Loucy (cell line): ENCODE measurements around the gene SPINDOC.
"Not testable (repeated sequence)": the region's sequence is repeated elsewhere in the genome, so short reads cannot be mapped to it uniquely, and the experiment has no call there.

ENCODE experiments used
- H2AFZ ChIP-seq: fragments of 200-600 bp; sonication (generic); 2 replicates; pipeline ENCODE4 v1.6.0; 2016; ENCODE audit warnings: antibody characterized with exemption, mild to moderate bottlenecking, low read length, moderate library complexity
- H3F3A ChIP-seq: fragments of 200-600 bp; 2 replicates; pipeline ENCODE4 v1.6.0; 2016; ENCODE audit warnings: antibody characterized with exemption, low read depth, mild to moderate bottlenecking
- H3K27me3 ChIP-seq: fragments of 200-600 bp; sonication (generic); 2 replicates; pipeline ENCODE4 v1.6.1; 2014; ENCODE audit warnings: low read length, mild to moderate bottlenecking; ENCODE audit not compliant: insufficient read depth, poor library complexity, severe bottlenecking
- H3K36me3 ChIP-seq: fragments of 200-600 bp; sonication (generic); 2 replicates; pipeline ENCODE4 v1.6.1; 2016; ENCODE audit warnings: low read length; ENCODE audit not compliant: insufficient read depth
- H3K4me1 ChIP-seq: fragments of 200-600 bp; sonication (generic); 2 replicates; pipeline ENCODE4 v1.5.1; 2014; ENCODE audit warnings: low read length, mild to moderate bottlenecking; ENCODE audit not compliant: insufficient read depth, poor library complexity, severe bottlenecking
- H3K4me2 ChIP-seq: fragments of 200-600 bp; sonication (generic); 2 replicates; pipeline ENCODE4 v1.6.0; 2014; ENCODE audit warnings: antibody characterized with exemption, low read length, low read depth, mild to moderate bottlenecking; ENCODE audit not compliant: poor library complexity, severe bottlenecking
- H3K4me3 ChIP-seq: fragments of 200-600 bp; sonication (generic); 2 replicates; pipeline ENCODE4 v1.5.1; 2014; ENCODE audit warnings: low read length, mild to moderate bottlenecking, mixed read lengths; ENCODE audit not compliant: poor library complexity, severe bottlenecking
- H3K79me2 ChIP-seq: fragments of 200-600 bp; sonication (generic); 2 replicates; pipeline ENCODE4 v1.6.1; 2014; ENCODE audit warnings: low read length; ENCODE audit not compliant: insufficient read depth
- H3K9ac ChIP-seq: fragments of 200-600 bp; sonication (generic); 2 replicates; pipeline ENCODE4 v1.6.0; 2014; ENCODE audit warnings: mild to moderate bottlenecking, low read depth, low read length, moderate library complexity; ENCODE audit not compliant: poor library complexity, severe bottlenecking
- H3K9me2 ChIP-seq: fragments of 200-600 bp; sonication (generic); replicated peaks from 2 replicates; pipeline ENCODE4 v1.6.1; 2016; ENCODE audit warnings: low read depth, low read length, mixed read lengths
- H3K9me3 ChIP-seq: fragments of 200-600 bp; sonication (generic); 2 replicates; pipeline ENCODE4 v1.6.1; 2014; ENCODE audit warnings: mild to moderate bottlenecking, antibody characterized with exemption, low read length, low read depth; ENCODE audit not compliant: insufficient read depth
- H4K20me1 ChIP-seq: fragments of 200-600 bp; sonication (generic); 2 replicates; pipeline ENCODE4 v1.6.0; 2014; ENCODE audit warnings: antibody characterized with exemption, low read length, mild to moderate bottlenecking; ENCODE audit not compliant: insufficient read depth, poor library complexity, severe bottlenecking
- CTCF ChIP-seq: fragments of 200-600 bp; sonication (generic); conservative IDR thresholded peaks from 2 replicates; pipeline ENCODE4 v1.5.1; 2014; ENCODE audit warnings: mild to moderate bottlenecking, antibody characterized with exemption, low read length
- EZH2phosphoT487 ChIP-seq: fragments of 200-600 bp; IDR thresholded peaks from 2 replicates; pipeline ENCODE4 v1.6.1; 2018; ENCODE audit warnings: antibody characterized with exemption, mild to moderate bottlenecking, moderate library complexity, borderline replicate concordance

The SPINDOC gene

GRCh38 chr11:63802637-63803414 is 10.4 kb upstream of the SPINDOC start:
- Histone ChIP-seq H2AFZ (no peak overlapping the region), H3K27me3 (no peaks in the 10 kb centered on the region), H3K4me1 (no peaks in the 10 kb centered on the region), H3K36me3 (no peaks in the 10 kb centered on the region), H3K79me2 (no peaks in the 10 kb centered on the region), H3F3A (no peaks in the 10 kb centered on the region), H3K4me2 (no peak overlapping the region), H3K9ac (no peak overlapping the region), H3K9me3 (no peaks in the 10 kb centered on the region), H3K9me2 (no peaks in the 10 kb centered on the region), H4K20me1 (no peaks in the 10 kb centered on the region), H3K4me3 (no peak overlapping the region)
- TF ChIP-seq EZH2phosphoT487 (no peak), CTCF (no peak)

GRCh38 chr11:63804259-63804658 is 9.0 kb upstream of the SPINDOC start:
- Histone ChIP-seq H2AFZ (no peak overlapping the region), H3K9me2 (no peaks in the 10 kb centered on the region), H3K4me2 (no peak overlapping the region), H3F3A (no peaks in the 10 kb centered on the region), H3K4me1 (no peaks in the 10 kb centered on the region), H3K4me3 (no peak overlapping the region), H3K79me2 (no peaks in the 10 kb centered on the region), H3K9ac (no peak overlapping the region), H4K20me1 (no peaks in the 10 kb centered on the region), H3K9me3 (no peaks in the 10 kb centered on the region), H3K27me3 (no peaks in the 10 kb centered on the region), H3K36me3 (no peaks in the 10 kb centered on the region)
- no peak for TF ChIP-seq CTCF
- TF ChIP-seq EZH2phosphoT487 = no peak

GRCh38 chr11:63805844-63806415 is 7.3 kb upstream of the SPINDOC start:
- Histone ChIP-seq H3K4me1 (peaks cover 2% of the 10 kb centered on the region), H3K27me3 (no peaks in the 10 kb centered on the region), H3K9ac (no peak overlapping the region), H3K4me2 (no peak overlapping the region), H3K79me2 (no peaks in the 10 kb centered on the region), H3F3A (peaks cover 1% of the 10 kb centered on the region; the same call in 1 of the 2 replicates), H4K20me1 (no peaks in the 10 kb centered on the region), H3K9me2 (no peaks in the 10 kb centered on the region), H3K4me3 (no peak overlapping the region), H3K36me3 (no peaks in the 10 kb centered on the region), H3K9me3 (no peaks in the 10 kb centered on the region), H2AFZ (no peak overlapping the region)
- TF ChIP-seq CTCF (no peak), EZH2phosphoT487 (no peak)

GRCh38 chr11:63810383-63810782 is 2.9 kb upstream of the SPINDOC start:
- H3K9ac ChIP-seq, H3K36me3 ChIP-seq, H2AFZ ChIP-seq, H3K9me3 ChIP-seq, H3K4me3 ChIP-seq, H3K27me3 ChIP-seq, H3F3A ChIP-seq, H3K4me2 ChIP-seq, H3K9me2 ChIP-seq: not testable (repeated sequence)
- Histone ChIP-seq H4K20me1 (peaks cover 17% of the 10 kb centered on the region), H3K79me2 (peaks cover 19% of the 10 kb centered on the region), H3K4me1 (peaks cover 28% of the 10 kb centered on the region)
